B cell (primary cell): ENCODE measurements around the gene NUB1. TPM values are rescaled to one million over a fixed set of nuclear protein-coding genes. Genes with fewer than 3 reads are reported as not detected.

Experiments
- ATAC-seq: fragments of 200-7000 bp; cut with Tn5 transposase; one replicate; pipeline ENCODE4 v1.10.0; 2021; ENCODE audit warnings: low read depth, mild to moderate bottlenecking, moderate number of reproducible peaks, moderate library complexity
- CTCF ChIA-PET: fragments of 350-600 bp; sonication (Branson Sonifier 250); formaldehyde crosslinking; loops from one replicate; lab custom pipeline; 2021; ENCODE audit warnings: antibody characterized with exemption, inconsistent platforms; lab: Charles Lee
- POLR2A ChIA-PET: fragments of 350-600 bp; sonication (Branson Sonifier 250); formaldehyde crosslinking; loops from one replicate; lab custom pipeline; 2021; ENCODE audit warnings: antibody characterized with exemption; lab: Charles Lee
- DNase-seq: peaks from one replicate; pipeline ENCODE4 v3.0.0; 2013
- H2AFZ ChIP-seq: 2 replicates; pipeline ENCODE4 v1.6.1; 2012; ENCODE audit warnings: mild to moderate bottlenecking, low read depth, low read length; ENCODE audit not compliant: insufficient read depth, poor library complexity, severe bottlenecking
- H3K27ac ChIP-seq, 2 donors: 1 replicate in 1 of 2; 2 replicates in 1 of 2; pipeline ENCODE4 v1.5.1; 2012 to 2013; ENCODE audit warnings: low read length in 2 of 2, mild to moderate bottlenecking in 2 of 2, moderate library complexity in 1 of 2
- H3K27me3 ChIP-seq, 4 experiments: fragments of 200-600 bp in 1 of 4; sonication (generic) in 1 of 4; replicated peaks in 1 of 4; 1 replicate in 2 of 4; 2 replicates in 2 of 4; pipeline versions ENCODE4 v1.6.1 to v1.7.0; 2013 to 2016; ENCODE audit warnings: low read length in 3 of 4, mild to moderate bottlenecking in 2 of 4, mixed read lengths in 1 of 4, moderate library complexity in 1 of 4; ENCODE audit not compliant: insufficient read depth in 4 of 4, control insufficient read depth in 3 of 4; ENCODE audit errors: control extremely low read depth in 1 of 4
- H3K36me3 ChIP-seq, 2 experiments: replicated peaks in 1 of 2; 1 replicate in 1 of 2; 2 replicates in 1 of 2; pipeline versions ENCODE4 v1.6.1 to v1.7.1; 2013; ENCODE audit warnings: low read length in 1 of 2; ENCODE audit not compliant: insufficient read depth in 2 of 2, control insufficient read depth in 1 of 2; ENCODE audit errors: control extremely low read depth in 1 of 2, extremely low read depth in 1 of 2
- H3K4me1 ChIP-seq, 2 donors: fragments of 200-600 bp in 1 of 2; sonication (generic) in 1 of 2; 1 replicate in 1 of 2; 2 replicates in 1 of 2; pipeline versions ENCODE4 v1.5.1 to v1.6.1; 2013 to 2017; ENCODE audit warnings: low read length in 2 of 2; ENCODE audit not compliant: control insufficient read depth in 2 of 2, insufficient read depth in 2 of 2
- H3K4me2 ChIP-seq: replicated peaks from 2 replicates; pipeline ENCODE3; 2012; ENCODE audit warnings: mild to moderate bottlenecking, low read depth, low read length; ENCODE audit not compliant: poor library complexity, severe bottlenecking
- H3K4me3 ChIP-seq, 5 experiments: fragments of 200-600 bp in 1 of 5; sonication (generic) in 1 of 5; 1 replicate in 3 of 5; 2 replicates in 2 of 5; pipeline versions ENCODE4 v1.5.1 to v1.7.0; 2011 to 2016; ENCODE audit warnings: low read length in 4 of 5, mild to moderate bottlenecking in 4 of 5, low read depth in 2 of 5, control low read depth in 1 of 5, moderate library complexity in 1 of 5; ENCODE audit not compliant: insufficient read depth in 1 of 5; ENCODE audit errors: control extremely low read depth in 1 of 5, extremely low read depth in 1 of 5
- H3K79me2 ChIP-seq: fragments of 200-600 bp; sonication (generic); one replicate; pipeline ENCODE4 v1.6.0; 2016; ENCODE audit warnings: low read length; ENCODE audit not compliant: control insufficient read depth, insufficient read depth
- H3K9ac ChIP-seq: fragments of 200-600 bp; sonication (generic); 2 replicates; pipeline ENCODE4 v1.6.1; 2017; ENCODE audit warnings: mild to moderate bottlenecking, low read length, moderate library complexity
- H3K9me3 ChIP-seq, 3 donors: one replicate each; pipeline versions ENCODE4 v1.6.1 to v1.7.1; 2013; ENCODE audit warnings: low read length in 2 of 3; ENCODE audit not compliant: control insufficient read depth in 2 of 3, insufficient read depth in 1 of 3; ENCODE audit errors: control extremely low read depth in 1 of 3
- H4K20me1 ChIP-seq: 2 replicates; pipeline ENCODE4 v1.6.0; 2012; ENCODE audit warnings: mild to moderate bottlenecking, low read length; ENCODE audit not compliant: insufficient read depth, control insufficient read depth, poor library complexity, severe bottlenecking
- H3K27ac Mint-ChIP-seq: one replicate; pipeline ENCODE4 v1.8.0; 2021; ENCODE audit warnings: mixed read lengths
- H3K27me3 Mint-ChIP-seq: one replicate; pipeline ENCODE4 v1.8.0; 2021; ENCODE audit warnings: mixed read lengths
- H3K4me1 Mint-ChIP-seq: one replicate; pipeline ENCODE4 v1.8.0; 2021; ENCODE audit warnings: mixed read lengths
- H3K4me3 Mint-ChIP-seq: one replicate; pipeline ENCODE4 v1.8.0; 2021; ENCODE audit warnings: mixed read lengths
- H3K9me3 Mint-ChIP-seq: one replicate; pipeline ENCODE4 v1.8.0; 2022; ENCODE audit warnings: mixed read lengths; ENCODE audit not compliant: insufficient read depth
- EZH2 ChIP-seq: IDR thresholded peaks from 2 replicates; pipeline ENCODE4 v1.6.1; 2012; ENCODE audit warnings: borderline replicate concordance, low read depth, mild to moderate bottlenecking, moderate library complexity, low read length; ENCODE audit not compliant: insufficient read depth, poor library complexity, severe bottlenecking
- WGBS: methylation state at CpG from one replicate; pipeline ENCODE4 v1.1.5; 2013; ENCODE audit warnings: missing lambda C conversion rate; ENCODE audit not compliant: insufficient coverage; 5-methylcytosine and 5-hydroxymethylcytosine counted together
- intact Hi-C: fragments of 100-400 bp; cut with micrococcal nuclease; formaldehyde crosslinking; loops from one replicate; pipeline ENCODE4 v1.10.0; 2022
- polyA plus RNA-seq: library from polyadenylated mRNA; depleted of rRNA; stranded (reverse); fragments of >200 nt; gene quantifications from 2 replicates; pipeline ENCODE4 v1.2.3, GENCODE V29; 2012
- total RNA-seq, 2 donors: library from RNA; stranded (reverse); fragments of 120-200 nt in 1 of 2; gene quantifications; 1 replicate in 1 of 2; 2 replicates in 1 of 2; pipeline versions ENCODE4 v1.2.3 to v1.2.4, GENCODE V29; 2013 to 2022
- TF ChIP-seq, protein P1 (sequence below): fragments of 200-600 bp; IDR thresholded peaks from one replicate; pipeline ENCODE4 v1.8.0; 2022; ENCODE audit warnings: antibody characterized with exemption, mild to moderate bottlenecking

The NUB1 gene
- total and polyA plus RNA-seq, 2 donors (not counting 1 experiment from before 2014, with no cell fraction given), result 55.0 to 104 TPM

DNA sequence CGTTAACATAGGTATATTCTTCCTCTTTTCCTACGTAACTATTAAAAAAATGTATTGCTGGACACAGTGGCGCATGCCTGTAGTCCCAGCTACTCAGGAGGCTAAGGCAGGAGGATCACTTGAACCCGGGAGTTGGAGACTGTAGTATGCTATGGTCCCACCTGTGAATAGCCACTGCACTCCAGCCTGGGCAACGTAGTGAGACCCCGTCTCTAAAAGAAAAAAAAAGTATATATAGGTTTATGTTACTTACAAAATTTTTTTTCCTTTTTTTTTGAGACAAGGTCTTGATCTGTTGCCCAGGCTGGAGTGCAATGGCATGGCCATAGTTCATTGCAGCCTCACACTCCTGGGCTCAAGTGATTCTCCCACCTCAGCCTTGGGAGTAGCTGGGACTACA, 5.6 kb downstream of the NUB1 start:
- CTCF ChIA-PET, result interaction anchor here (2.7 kb wide), 1 partner anchor 32 kb away, joined by 15 read pairs; no protein-coding TSS in a partner anchor
- POLR2A ChIA-PET, result no interaction called here
- intact Hi-C loops, result no loop called here

DNA sequence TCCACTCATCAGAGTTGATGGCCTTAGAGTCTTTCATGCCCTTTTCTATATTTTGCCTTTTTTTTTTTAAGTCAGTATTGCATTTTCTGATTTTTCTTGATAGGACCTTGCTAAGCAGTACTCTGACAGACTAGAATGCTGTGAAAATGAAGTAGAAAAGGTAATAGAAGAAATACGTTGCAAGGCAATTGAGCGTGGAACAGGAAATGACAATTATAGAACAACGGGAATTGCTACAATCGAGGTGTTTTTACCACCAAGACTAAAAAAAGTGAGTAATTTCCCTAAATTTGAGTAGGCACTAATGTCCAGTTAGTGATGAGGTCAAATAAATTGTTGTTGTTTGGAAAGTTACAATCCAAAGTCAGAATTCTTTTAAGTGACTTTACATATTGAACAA, 7.4 kb downstream of the NUB1 start:
- H3K4me1 Mint-ChIP-seq, result peaks cover 48% of the 10 kb centered on the region

More for the DNA sequence above, 5.6 kb downstream of the NUB1 start:
- Mint-ChIP-seq H3K4me3 (no peak overlapping the region), H3K27me3 (no peaks in the 10 kb centered on the region), H3K27ac (peak overlapping the region; percentile 20), H3K9me3 (no peaks in the 10 kb centered on the region), H3K4me1 (peaks cover 55% of the 10 kb centered on the region)
- Histone ChIP-seq H2AFZ (no peak overlapping the region), H3K4me1 (peaks cover 41 to 51% of the 10 kb centered on the region in 2 donors), H3K36me3 (peaks cover 15 to 47% of the 10 kb centered on the region in 2 experiments), H3K4me3 (no peak overlapping the region), H3K27ac (no peak overlapping the region), H3K9ac (no peak overlapping the region), H3K9me3 (peaks cover 0 to 5% (median 0%) of the 10 kb centered on the region in 3 donors), H3K27me3 (no peaks in the 10 kb centered on the region), H4K20me1 (peaks cover 6% of the 10 kb centered on the region), H3K4me2 (no peak overlapping the region), H3K79me2 (peaks cover 59% of the 10 kb centered on the region)
- no peak for ATAC-seq
- TF ChIP-seq EZH2, result no peak
- TF ChIP-seq, protein P1, sequence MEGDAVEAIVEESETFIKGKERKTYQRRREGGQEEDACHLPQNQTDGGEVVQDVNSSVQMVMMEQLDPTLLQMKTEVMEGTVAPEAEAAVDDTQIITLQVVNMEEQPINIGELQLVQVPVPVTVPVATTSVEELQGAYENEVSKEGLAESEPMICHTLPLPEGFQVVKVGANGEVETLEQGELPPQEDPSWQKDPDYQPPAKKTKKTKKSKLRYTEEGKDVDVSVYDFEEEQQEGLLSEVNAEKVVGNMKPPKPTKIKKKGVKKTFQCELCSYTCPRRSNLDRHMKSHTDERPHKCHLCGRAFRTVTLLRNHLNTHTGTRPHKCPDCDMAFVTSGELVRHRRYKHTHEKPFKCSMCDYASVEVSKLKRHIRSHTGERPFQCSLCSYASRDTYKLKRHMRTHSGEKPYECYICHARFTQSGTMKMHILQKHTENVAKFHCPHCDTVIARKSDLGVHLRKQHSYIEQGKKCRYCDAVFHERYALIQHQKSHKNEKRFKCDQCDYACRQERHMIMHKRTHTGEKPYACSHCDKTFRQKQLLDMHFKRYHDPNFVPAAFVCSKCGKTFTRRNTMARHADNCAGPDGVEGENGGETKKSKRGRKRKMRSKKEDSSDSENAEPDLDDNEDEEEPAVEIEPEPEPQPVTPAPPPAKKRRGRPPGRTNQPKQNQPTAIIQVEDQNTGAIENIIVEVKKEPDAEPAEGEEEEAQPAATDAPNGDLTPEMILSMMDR, result no peak
- DNase-seq, result no peak
- 100% methylated on average over 1 of the region's 6 CpGs for WGBS

More for the DNA sequence above, 7.4 kb downstream of the NUB1 start:
- intact Hi-C loops, result no loop called here
- Histone ChIP-seq H2AFZ (no peak overlapping the region), H3K27me3 (no peaks in the 10 kb centered on the region), H3K36me3 (peaks cover 15 to 52% of the 10 kb centered on the region in 2 experiments), H3K9ac (peak overlapping the region; percentile 81), H3K4me1 (peaks cover 36 to 44% of the 10 kb centered on the region in 2 donors), H3K79me2 (peaks cover 54% of the 10 kb centered on the region), H3K4me2 (peak overlapping the region; percentile 87), H4K20me1 (peaks cover 10% of the 10 kb centered on the region), H3K9me3 (peaks cover 0 to 5% (median 0%) of the 10 kb centered on the region in 3 donors), H3K27ac (peak overlapping the region; percentile 94 to 99), H3K4me3 (peak overlapping the region; percentile 34 to 61 (median 57))
- ChIA-PET POLR2A (no interaction called here), CTCF (interaction anchor here (1.5 to 8.1 kb wide), 4 partner anchors 8 to 100 kb away, joined by 4 to 225 read pairs (median 65); partner anchors contain the start of gene NUB1)
- ATAC-seq (no peak), DNase-seq (peak; percentile 33)
- WGBS, result 0% methylated on average over 2 of the region's 4 CpGs
- Mint-ChIP-seq H3K9me3 (no peaks in the 10 kb centered on the region), H3K4me3 (peak overlapping the region; percentile 89), H3K27me3 (no peaks in the 10 kb centered on the region), H3K27ac (peak overlapping the region; percentile 95)
- TF ChIP-seq EZH2, result no peak
- TF ChIP-seq, protein P1, result no peak
